ENCODE results near the gene CFDP1. TPM values are rescaled to one million over a fixed set of nuclear protein-coding genes. Genes with fewer than 3 reads are reported as not detected.
A peak's percentile ranks its signal among the peaks of the same experiment; 100 is the strongest.

CFDP1 gene
- total and polyA plus RNA-seq, 8 donors = 43.4 to 151 (median 134) TPM

DNA sequence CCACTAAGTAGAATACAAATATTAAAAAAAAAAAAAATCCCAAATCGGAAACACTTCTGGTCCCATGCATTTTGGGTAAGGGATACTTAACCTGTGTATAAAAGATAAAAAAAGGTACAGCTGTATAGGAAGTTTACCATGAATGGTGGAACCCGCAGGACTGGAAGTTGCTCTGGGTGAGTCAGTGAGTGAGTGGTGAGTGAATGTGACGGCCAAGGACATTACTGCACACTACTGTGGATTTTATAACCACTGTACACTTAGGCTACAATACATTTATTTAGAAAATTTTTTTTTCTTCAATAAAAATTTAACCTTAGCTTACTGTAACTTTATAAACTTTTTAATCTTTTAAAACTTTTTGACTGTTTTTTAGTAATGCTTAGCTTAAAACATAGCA is 110.6 kb downstream of the CFDP1 start:
- no peak for DNase-seq
- Histone ChIP-seq H3K27me3 (peaks cover 0 to 5% of the 10 kb centered on the region in 2 donors), H3K4me1 (peaks cover 2 to 9% of the 10 kb centered on the region in 2 donors)

DNA sequence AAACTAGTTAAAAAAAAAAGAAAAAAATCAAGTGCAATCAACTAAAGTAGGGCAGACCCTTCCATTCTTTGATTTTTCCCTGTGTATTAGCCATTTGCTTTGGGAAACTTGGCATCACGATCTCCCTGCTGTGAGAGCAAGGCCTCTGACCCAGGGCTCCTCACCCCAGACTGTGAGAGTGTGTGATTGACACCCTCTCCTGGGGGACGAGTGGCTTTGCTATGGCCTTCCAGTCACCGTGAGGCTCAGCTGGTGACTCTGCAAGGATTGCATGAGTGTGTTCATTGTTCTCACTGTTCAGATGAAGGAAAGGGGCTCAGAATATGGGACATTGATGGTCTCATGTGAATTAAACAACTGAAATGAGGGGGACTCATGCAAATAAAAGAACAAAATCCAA is 112.9 kb downstream of the CFDP1 start:
- H3K36me3 ChIP-seq = no peaks in the 10 kb centered on the region
- no peaks in the 10 kb centered on the region for H3K9me3 ChIP-seq
- intact Hi-C loops (cut with DNase I) = no loop called here
- H3K4me3 ChIP-seq = no peak overlapping the region
- TF ChIP-seq, protein P1, sequence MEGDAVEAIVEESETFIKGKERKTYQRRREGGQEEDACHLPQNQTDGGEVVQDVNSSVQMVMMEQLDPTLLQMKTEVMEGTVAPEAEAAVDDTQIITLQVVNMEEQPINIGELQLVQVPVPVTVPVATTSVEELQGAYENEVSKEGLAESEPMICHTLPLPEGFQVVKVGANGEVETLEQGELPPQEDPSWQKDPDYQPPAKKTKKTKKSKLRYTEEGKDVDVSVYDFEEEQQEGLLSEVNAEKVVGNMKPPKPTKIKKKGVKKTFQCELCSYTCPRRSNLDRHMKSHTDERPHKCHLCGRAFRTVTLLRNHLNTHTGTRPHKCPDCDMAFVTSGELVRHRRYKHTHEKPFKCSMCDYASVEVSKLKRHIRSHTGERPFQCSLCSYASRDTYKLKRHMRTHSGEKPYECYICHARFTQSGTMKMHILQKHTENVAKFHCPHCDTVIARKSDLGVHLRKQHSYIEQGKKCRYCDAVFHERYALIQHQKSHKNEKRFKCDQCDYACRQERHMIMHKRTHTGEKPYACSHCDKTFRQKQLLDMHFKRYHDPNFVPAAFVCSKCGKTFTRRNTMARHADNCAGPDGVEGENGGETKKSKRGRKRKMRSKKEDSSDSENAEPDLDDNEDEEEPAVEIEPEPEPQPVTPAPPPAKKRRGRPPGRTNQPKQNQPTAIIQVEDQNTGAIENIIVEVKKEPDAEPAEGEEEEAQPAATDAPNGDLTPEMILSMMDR (IDR thresholded peaks at IDR 0.05) = no peak
- H3K27me3 ChIP-seq = no peaks in the 10 kb centered on the region
- no peak for DNase-seq
- peak; percentile 22 for ATAC-seq
- H3K4me1 ChIP-seq = peaks cover 2 to 15% of the 10 kb centered on the region in 2 donors
- peak overlapping the region; percentile 1 to 66 for H3K27ac ChIP-seq

More for the DNA sequence above, 110.6 kb downstream of the CFDP1 start:
- intact Hi-C loops (cut with DNase I) = no loop called here
- no peaks in the 10 kb centered on the region for H3K9me3 ChIP-seq
- no peak overlapping the region for H3K27ac ChIP-seq
- TF ChIP-seq, protein P1 (IDR thresholded peaks at IDR 0.05) = no peak
- H3K4me3 ChIP-seq = no peak overlapping the region
- H3K36me3 ChIP-seq = no peaks in the 10 kb centered on the region
- no peak for ATAC-seq

DNA sequence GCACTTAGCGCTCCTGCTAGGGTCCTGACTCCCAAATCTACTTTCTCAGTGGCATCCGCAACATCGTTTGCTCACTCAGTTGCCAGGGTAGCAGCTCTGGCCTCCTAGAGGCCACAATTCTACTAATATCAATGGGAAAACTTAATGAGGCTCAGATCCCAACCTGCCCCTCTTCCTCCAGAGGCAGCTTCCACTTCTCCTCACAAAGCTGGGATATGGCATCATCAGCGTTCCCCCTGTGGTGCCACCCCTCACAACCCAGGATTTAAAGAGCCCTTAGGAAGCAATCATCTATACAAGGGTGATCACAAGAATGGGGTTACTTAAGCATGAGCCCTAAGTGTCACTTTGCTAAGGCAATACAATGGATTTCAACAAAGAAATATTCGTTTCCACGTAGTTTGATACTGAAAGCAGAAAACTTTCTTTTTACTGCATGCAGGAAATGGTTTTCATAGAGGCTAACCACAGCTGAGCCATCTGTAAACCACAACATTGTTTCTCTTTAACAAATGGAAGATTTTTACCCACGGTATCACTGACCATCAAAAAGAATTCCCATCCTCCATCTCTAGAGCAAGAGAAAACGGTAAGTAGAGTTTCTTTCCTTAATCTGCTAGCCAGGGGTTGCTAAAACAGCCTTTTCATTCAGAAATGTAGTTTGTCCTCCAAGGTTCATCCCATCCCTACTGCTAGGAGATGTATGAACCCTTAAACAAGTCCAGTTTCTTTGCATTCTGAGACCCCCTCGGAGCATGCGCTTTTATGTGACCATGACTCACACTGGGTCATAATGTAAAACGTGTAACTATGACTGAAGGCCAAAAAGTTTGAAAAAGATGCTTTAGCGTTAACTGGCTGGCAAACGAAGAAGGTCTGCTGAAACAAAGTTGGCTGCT is 113.5 kb downstream of the CFDP1 start:
- Histone ChIP-seq H3K4me1 (peaks cover 2 to 15% of the 10 kb centered on the region in 2 donors), H3K4me3 (no peak overlapping the region), H3K27me3 (no peaks in the 10 kb centered on the region), H3K36me3 (no peaks in the 10 kb centered on the region), H3K27ac (peak overlapping the region; percentile 1 to 66), H3K9me3 (no peaks in the 10 kb centered on the region)
- TF ChIP-seq, protein P1 (IDR thresholded peaks at IDR 0.05) = no peak
- ATAC-seq (peak; percentile 51), DNase-seq (no peak)
- intact Hi-C loops (cut with DNase I) = no loop called here

DNA sequence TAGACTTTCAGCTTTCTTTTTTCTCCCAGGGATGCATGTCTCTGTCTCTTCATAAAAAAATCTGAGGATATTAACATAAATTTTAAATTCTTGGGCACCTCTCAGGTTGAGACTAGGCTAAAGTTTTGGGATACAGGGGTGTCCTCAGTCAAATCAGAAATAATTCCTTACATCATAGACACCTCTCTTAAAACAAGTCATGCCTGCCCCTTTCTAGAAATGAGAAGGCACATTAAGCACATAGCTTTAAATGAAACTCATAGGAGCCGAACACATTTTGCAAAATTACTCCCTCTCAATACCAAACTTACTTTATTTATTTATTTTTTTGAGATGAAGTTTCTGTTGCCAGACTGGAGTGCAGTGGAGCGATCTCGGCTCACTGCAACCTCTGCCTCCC is 114.6 kb downstream of the CFDP1 start:
- ATAC-seq = no peak
- intact Hi-C loops (cut with DNase I) = no loop called here

DNA sequence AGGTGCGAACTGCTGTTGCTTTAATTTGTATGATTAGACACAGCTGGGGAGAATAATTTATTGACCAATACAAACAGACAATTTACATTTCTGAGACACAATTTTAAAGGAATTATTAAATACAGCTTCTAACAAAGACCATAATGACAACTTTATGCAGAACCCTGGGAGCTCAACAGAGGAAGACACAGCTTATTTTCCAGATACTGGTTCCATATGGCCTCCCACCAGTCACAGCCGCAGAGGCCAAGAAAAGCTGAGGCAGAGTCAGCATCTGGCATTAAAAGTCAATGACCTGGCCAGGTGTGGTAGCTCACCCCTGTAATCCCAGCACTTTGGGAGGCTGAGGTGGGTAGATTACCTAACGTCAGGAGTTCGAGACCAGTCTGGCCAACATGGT is 115.8 kb downstream of the CFDP1 start:
- peaks cover 0 to 9% of the 10 kb centered on the region in 2 donors for H3K36me3 ChIP-seq
- H3K4me1 ChIP-seq = peaks cover 2 to 15% of the 10 kb centered on the region in 2 donors
- H3K4me3 ChIP-seq = no peak overlapping the region
- TF ChIP-seq, protein P1 (IDR thresholded peaks at IDR 0.05) = no peak
- H3K9me3 ChIP-seq = no peaks in the 10 kb centered on the region
- DNase-seq (no peak), ATAC-seq (no peak)
- H3K27me3 ChIP-seq = no peaks in the 10 kb centered on the region
- H3K27ac ChIP-seq = peak overlapping the region in 1 of 2 donors; percentile 67
- intact Hi-C loops (cut with DNase I) = no loop called here

More for the DNA sequence above, 114.6 kb downstream of the CFDP1 start:
- Histone ChIP-seq H3K27me3 (no peaks in the 10 kb centered on the region), H3K9me3 (no peaks in the 10 kb centered on the region), H3K36me3 (no peaks in the 10 kb centered on the region), H3K4me3 (no peak overlapping the region), H3K4me1 (peaks cover 2 to 15% of the 10 kb centered on the region in 2 donors), H3K27ac (no peak overlapping the region)
- TF ChIP-seq, protein P1 (IDR thresholded peaks at IDR 0.05) = no peak
- DNase-seq = no peak

Data from left lung (tissue), 10 donors.